ENCODE measurements around the gene THSD7A. TPM values are rescaled to one million over a fixed set of nuclear protein-coding genes. Genes with fewer than 3 reads are reported as not detected.

THSD7A gene
- total and polyA plus RNA-seq, 10 of the 15 experiments (the other 5 are each of a cell fraction or from before 2014, with no cell fraction given): 0.03 to 0.09 (median 0.03) TPM; not detected in 7

DNA sequence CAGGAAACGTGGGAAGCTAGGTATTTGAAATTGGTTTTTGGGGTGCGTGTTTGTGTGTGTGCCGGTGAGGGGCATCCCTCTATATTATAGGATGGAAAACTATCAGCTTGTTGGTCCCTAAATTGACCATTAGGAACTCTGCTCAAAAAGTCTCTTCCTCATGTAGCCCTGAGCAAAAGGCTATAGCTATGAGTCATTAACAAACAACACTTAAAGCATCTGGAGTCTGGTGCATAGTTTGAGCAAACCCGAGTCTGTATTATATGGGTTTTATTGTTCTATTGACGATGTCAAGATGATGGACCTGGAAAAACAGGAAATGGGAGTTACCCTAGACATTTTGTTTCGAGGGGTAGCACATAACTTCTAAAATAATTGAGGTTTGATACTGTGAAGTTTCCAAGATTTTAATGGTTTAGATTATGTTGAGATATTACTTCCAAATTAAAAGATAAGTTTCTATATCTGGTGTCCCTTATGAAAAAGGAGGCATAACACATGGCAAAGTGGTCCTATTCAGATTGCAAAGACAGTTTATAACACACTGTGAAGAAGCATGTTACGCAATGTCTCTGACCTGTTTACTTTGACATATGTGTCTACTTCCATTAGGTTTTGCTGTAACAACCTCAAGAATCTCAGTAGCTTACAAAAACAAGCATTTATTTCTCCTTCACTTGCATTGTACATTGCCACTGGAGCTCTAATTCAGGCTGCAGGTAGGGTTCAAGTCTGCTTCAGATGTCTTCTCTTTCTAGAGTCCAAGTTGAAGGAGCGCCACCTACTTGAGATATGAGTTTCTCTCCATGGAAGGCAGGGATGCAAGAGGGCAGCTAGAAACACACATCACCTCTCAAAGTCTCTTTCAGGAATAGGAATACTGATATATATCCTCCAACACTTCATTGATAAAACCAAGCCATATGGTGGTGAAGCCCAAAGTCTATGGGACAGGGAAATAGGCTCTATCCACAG lies 500.6 kb downstream of the THSD7A start:
- no peak overlapping the region for H3K4me3 ChIP-seq
- no TSS peak for BruUV-seq (replicated peaks)
- H4K20me1 ChIP-seq (ENCODE audit: control insufficient read depth, insufficient read depth): no peaks in the 10 kb centered on the region
- WGBS (ENCODE audit: insufficient coverage, insufficient replicate concordance, low lambda C conversion rate, missing lambda C conversion rate): 50% methylated on average over 8 of the region's 8 CpGs
- ChIA-PET CTCF (interaction anchor here (1.2 kb wide), 1 partner anchor 15 kb away, joined by 4 read pairs; no protein-coding TSS in a partner anchor), SMC1A (ENCODE audit: uncharacterized antibody, unreplicated experiment) (interaction anchor here (1.3 to 1.4 kb wide), 2 partner anchors 15 to 118 kb away, joined by 3 read pairs; no protein-coding TSS in a partner anchor), RAD21 (ENCODE audit: unreplicated experiment) (no interaction called here), POLR2A (no interaction called here)
- FAIRE-seq: no peak
- no peak for DNase-seq (ENCODE audit: low read depth, low spot score)
- H3K9me3 ChIP-seq (replicated peaks; ENCODE audit: control insufficient read depth, insufficient read depth, low read length): no peaks in the 10 kb centered on the region; the same call in 2 of the 3 replicates
- no peak for ATAC-seq
- intact Hi-C loops (cut with micrococcal nuclease; ENCODE audit: unreplicated experiment) (loop anchor here (5.0 kb wide), 1 partner anchor 389 kb away; a partner anchor contains a TSS), in situ Hi-C loops (cut with MboI) (loop anchor here (25.0 kb wide), 1 partner anchor 394 kb away; a partner anchor contains a TSS)
- H3K4me1 ChIP-seq (ENCODE audit: control insufficient read depth, insufficient read depth, low read length): peaks cover 9% of the 10 kb centered on the region
- no peak overlapping the region for H3K27ac ChIP-seq (ENCODE audit: control insufficient read depth, insufficient read depth)
- no peaks in the 10 kb centered on the region for H3K79me2 ChIP-seq (ENCODE audit: control insufficient read depth, insufficient read depth, low read length)
- H3K27me3 ChIP-seq (replicated peaks in 1 of 2; ENCODE audit: control insufficient read depth in 2 of 2, insufficient read depth in 2 of 2, low read length in 1 of 2): no peaks in the 10 kb centered on the region
- H2AFZ ChIP-seq (ENCODE audit: control insufficient read depth, low read depth, low read length): no peak overlapping the region
- H3K9ac ChIP-seq (ENCODE audit: control insufficient read depth, insufficient read depth, low read length): no peak overlapping the region
- H3K4me2 ChIP-seq (ENCODE audit: control insufficient read depth, insufficient read depth): no peak overlapping the region
- no peaks in the 10 kb centered on the region for H3K36me3 ChIP-seq (ENCODE audit: control insufficient read depth in 2 of 2, insufficient read depth in 2 of 2, low read length in 1 of 2)
- TF ChIP-seq HDAC6 (IDR thresholded peaks at IDR 0.05; ENCODE audit: unreplicated experiment): no peak
- TF ChIP-seq CHD4 (IDR thresholded peaks at IDR 0.05): no peak
- TF ChIP-seq, protein P1, sequence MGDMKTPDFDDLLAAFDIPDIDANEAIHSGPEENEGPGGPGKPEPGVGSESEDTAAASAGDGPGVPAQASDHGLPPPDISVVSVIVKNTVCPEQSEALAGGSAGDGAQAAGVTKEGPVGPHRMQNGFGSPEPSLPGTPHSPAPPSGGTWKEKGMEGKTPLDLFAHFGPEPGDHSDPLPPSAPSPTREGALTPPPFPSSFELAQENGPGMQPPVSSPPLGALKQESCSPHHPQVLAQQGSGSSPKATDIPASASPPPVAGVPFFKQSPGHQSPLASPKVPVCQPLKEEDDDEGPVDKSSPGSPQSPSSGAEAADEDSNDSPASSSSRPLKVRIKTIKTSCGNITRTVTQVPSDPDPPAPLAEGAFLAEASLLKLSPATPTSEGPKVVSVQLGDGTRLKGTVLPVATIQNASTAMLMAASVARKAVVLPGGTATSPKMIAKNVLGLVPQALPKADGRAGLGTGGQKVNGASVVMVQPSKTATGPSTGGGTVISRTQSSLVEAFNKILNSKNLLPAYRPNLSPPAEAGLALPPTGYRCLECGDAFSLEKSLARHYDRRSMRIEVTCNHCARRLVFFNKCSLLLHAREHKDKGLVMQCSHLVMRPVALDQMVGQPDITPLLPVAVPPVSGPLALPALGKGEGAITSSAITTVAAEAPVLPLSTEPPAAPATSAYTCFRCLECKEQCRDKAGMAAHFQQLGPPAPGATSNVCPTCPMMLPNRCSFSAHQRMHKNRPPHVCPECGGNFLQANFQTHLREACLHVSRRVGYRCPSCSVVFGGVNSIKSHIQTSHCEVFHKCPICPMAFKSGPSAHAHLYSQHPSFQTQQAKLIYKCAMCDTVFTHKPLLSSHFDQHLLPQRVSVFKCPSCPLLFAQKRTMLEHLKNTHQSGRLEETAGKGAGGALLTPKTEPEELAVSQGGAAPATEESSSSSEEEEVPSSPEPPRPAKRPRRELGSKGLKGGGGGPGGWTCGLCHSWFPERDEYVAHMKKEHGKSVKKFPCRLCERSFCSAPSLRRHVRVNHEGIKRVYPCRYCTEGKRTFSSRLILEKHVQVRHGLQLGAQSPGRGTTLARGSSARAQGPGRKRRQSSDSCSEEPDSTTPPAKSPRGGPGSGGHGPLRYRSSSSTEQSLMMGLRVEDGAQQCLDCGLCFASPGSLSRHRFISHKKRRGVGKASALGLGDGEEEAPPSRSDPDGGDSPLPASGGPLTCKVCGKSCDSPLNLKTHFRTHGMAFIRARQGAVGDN (IDR thresholded peaks at IDR 0.05): no peak
- TF ChIP-seq EZH2 (IDR thresholded peaks at IDR 0.05; ENCODE audit: borderline replicate concordance, control insufficient read depth, low read depth, low read length): no peak
- TF ChIP-seq, protein P2, sequence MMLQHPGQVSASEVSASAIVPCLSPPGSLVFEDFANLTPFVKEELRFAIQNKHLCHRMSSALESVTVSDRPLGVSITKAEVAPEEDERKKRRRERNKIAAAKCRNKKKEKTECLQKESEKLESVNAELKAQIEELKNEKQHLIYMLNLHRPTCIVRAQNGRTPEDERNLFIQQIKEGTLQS (IDR thresholded peaks at IDR 0.05; ENCODE audit: borderline replicate concordance, extremely low read depth, low read depth, low read length): no peak
- no peak for TF ChIP-seq BHLHE40 (IDR thresholded peaks at IDR 0.05; ENCODE audit: borderline replicate concordance in 1 of 2, low read depth in 2 of 2, low read length in 1 of 2)
- no peak for TF ChIP-seq MTA2 (IDR thresholded peaks at IDR 0.05; ENCODE audit: low read depth)
- no peak for TF ChIP-seq ZNF384 (IDR thresholded peaks at IDR 0.05; ENCODE audit: borderline replicate concordance, low read depth, low read length)
- no peak for TF ChIP-seq CHD1 (IDR thresholded peaks at IDR 0.05; ENCODE audit: low read depth, low read length)
- TF ChIP-seq, protein P3, sequence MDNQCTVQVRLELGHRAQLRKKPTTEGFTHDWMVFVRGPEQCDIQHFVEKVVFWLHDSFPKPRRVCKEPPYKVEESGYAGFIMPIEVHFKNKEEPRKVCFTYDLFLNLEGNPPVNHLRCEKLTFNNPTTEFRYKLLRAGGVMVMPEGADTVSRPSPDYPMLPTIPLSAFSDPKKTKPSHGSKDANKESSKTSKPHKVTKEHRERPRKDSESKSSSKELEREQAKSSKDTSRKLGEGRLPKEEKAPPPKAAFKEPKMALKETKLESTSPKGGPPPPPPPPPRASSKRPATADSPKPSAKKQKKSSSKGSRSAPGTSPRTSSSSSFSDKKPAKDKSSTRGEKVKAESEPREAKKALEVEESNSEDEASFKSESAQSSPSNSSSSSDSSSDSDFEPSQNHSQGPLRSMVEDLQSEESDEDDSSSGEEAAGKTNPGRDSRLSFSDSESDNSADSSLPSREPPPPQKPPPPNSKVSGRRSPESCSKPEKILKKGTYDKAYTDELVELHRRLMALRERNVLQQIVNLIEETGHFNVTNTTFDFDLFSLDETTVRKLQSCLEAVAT (IDR thresholded peaks at IDR 0.05): no peak
- TF ChIP-seq RELA (IDR thresholded peaks at IDR 0.05; ENCODE audit: borderline replicate concordance, partially characterized antibody): no peak
- no peak for TF ChIP-seq BRCA1 (IDR thresholded peaks at IDR 0.05; ENCODE audit: low read depth, low read length)
- TF ChIP-seq FOXK2 (IDR thresholded peaks at IDR 0.05): no peak
- TF ChIP-seq ASH2L (IDR thresholded peaks at IDR 0.05; ENCODE audit: borderline replicate concordance, low read depth): no peak
